ENCODE results near the gene PNMT.
"Not testable (repeated sequence)": the region's sequence is repeated elsewhere in the genome, so short reads cannot be mapped to it uniquely, and the experiment has no call there.

DNA sequence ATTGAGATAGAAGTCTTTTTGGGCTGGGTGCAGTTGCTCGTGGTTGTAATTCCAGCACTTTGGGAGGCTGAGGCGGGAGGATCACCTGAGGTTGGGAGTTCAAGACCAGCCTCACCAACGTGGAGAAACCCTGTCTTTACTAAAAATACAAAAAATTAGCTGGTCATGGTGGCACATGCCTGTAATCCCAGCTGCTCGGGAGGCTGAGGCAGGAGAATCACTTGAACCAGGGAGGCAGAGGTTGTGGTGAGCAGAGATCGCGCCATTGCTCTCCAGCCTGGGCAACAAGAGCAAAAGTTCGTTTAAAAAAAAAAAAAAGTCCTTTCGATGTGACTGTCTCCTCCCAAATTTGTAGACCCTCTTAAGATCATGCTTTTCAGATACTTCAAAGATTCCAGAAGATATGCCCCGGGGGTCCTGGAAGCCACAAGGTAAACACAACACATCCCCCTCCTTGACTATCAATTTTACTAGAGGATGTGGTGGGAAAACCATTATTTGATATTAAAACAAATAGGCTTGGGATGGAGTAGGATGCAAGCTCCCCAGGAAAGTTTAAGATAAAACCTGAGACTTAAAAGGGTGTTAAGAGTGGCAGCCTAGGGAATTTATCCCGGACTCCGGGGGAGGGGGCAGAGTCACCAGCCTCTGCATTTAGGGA, 31.0 kb downstream of the PNMT start:
- TF ChIP-seq, protein P1, sequence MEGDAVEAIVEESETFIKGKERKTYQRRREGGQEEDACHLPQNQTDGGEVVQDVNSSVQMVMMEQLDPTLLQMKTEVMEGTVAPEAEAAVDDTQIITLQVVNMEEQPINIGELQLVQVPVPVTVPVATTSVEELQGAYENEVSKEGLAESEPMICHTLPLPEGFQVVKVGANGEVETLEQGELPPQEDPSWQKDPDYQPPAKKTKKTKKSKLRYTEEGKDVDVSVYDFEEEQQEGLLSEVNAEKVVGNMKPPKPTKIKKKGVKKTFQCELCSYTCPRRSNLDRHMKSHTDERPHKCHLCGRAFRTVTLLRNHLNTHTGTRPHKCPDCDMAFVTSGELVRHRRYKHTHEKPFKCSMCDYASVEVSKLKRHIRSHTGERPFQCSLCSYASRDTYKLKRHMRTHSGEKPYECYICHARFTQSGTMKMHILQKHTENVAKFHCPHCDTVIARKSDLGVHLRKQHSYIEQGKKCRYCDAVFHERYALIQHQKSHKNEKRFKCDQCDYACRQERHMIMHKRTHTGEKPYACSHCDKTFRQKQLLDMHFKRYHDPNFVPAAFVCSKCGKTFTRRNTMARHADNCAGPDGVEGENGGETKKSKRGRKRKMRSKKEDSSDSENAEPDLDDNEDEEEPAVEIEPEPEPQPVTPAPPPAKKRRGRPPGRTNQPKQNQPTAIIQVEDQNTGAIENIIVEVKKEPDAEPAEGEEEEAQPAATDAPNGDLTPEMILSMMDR (conservative IDR thresholded peaks at IDR 0.05), result not testable (repeated sequence)
- TF ChIP-seq ZFX (IDR thresholded peaks at IDR 0.05), result not testable (repeated sequence)
